Endothelial cell of umbilical vein (primary cell): ENCODE data around the gene MSH5. TPM values are rescaled to one million over a fixed set of nuclear protein-coding genes. Genes with fewer than 3 reads are reported as not detected.

Source experiments
- BruUV-seq: library from RNA; stranded (reverse); fragments of 400-500 nt; replicated peaks from 2 replicates; lab custom pipeline; 2021; lab: Mats Ljungman, UMichigan
- CTCF ChIA-PET: fragments of 300-600, 350-600 bp; sonication (Branson Sonifier 250); formaldehyde crosslinking; loops from one replicate; lab custom pipeline; 2021; ENCODE audit warnings: antibody characterized with exemption, inconsistent platforms; lab: Charles Lee
- POLR2A ChIA-PET: fragments of 300-600, 350-600 bp; sonication (Branson Sonifier 250); formaldehyde crosslinking; loops from one replicate; lab custom pipeline; 2021; ENCODE audit warnings: antibody characterized with exemption, inconsistent platforms; lab: Charles Lee
- DNase-seq: peaks from one replicate; pipeline ENCODE4 v3.0.0-alpha.2; 2011; ENCODE audit warnings: low read depth, low spot score
- FAIRE-seq: peaks from 2 replicates; lab custom pipeline; 2011; peaks lifted over from hg19 to GRCh38; lab: Jason Lieb, UNC
- H2AFZ ChIP-seq: 2 replicates; pipeline ENCODE4 v1.6.0; 2012; ENCODE audit warnings: low read depth, low read length, control low read depth, inconsistent platforms
- H3K27ac ChIP-seq: 2 replicates; pipeline ENCODE4 v1.5.1; 2011; ENCODE audit warnings: low read depth, mild to moderate bottlenecking, control low read depth, low read length, moderate library complexity; ENCODE audit not compliant: insufficient read depth
- H3K27me3 ChIP-seq, 2 experiments: 2 replicates each; pipeline versions ENCODE4 v1.6.0 to v1.6.1; 2011; ENCODE audit warnings: low read length in 2 of 2, mixed read lengths in 1 of 2; ENCODE audit not compliant: control insufficient read depth in 2 of 2, insufficient read depth in 2 of 2
- H3K36me3 ChIP-seq, 2 experiments: 2 replicates in 1 of 2; 3 replicates in 1 of 2; pipeline ENCODE4 v1.5.1; 2011; ENCODE audit warnings: low read length in 2 of 2, mild to moderate bottlenecking in 1 of 2, moderate library complexity in 1 of 2; ENCODE audit not compliant: control insufficient read depth in 2 of 2, insufficient read depth in 2 of 2; ENCODE audit errors: extremely low read depth in 1 of 2
- H3K4me1 ChIP-seq: 3 replicates; pipeline ENCODE4 v1.5.1; 2011; ENCODE audit warnings: mild to moderate bottlenecking, low read length; ENCODE audit not compliant: control insufficient read depth, insufficient read depth; ENCODE audit errors: extremely low read depth
- H3K4me2 ChIP-seq: 2 replicates; pipeline ENCODE4 v1.6.1; 2011; ENCODE audit warnings: low read length, control low read depth, mixed read lengths; ENCODE audit not compliant: insufficient read depth
- H3K4me3 ChIP-seq, 3 experiments: fragments of 200-600 bp in 1 of 3; sonication (generic), shearing (Covaris generic) in 1 of 3; replicated peaks in 1 of 3; 2 replicates each; pipeline ENCODE4 v1.5.1; 2011 to 2016; ENCODE audit warnings: control low read depth in 3 of 3, low read length in 3 of 3, mild to moderate bottlenecking in 2 of 3, inconsistent platforms in 1 of 3, low read depth in 1 of 3, moderate library complexity in 1 of 3; ENCODE audit not compliant: insufficient read depth in 1 of 3
- H3K79me2 ChIP-seq: 2 replicates; pipeline ENCODE4 v1.6.0; 2012; ENCODE audit warnings: low read length, inconsistent platforms; ENCODE audit not compliant: control insufficient read depth, insufficient read depth
- H3K9ac ChIP-seq: replicated peaks from 2 replicates; pipeline ENCODE3; 2011; ENCODE audit warnings: low read length, control low read depth; ENCODE audit not compliant: insufficient read depth; ENCODE audit errors: extremely low read depth
- H3K9me1 ChIP-seq: replicated peaks from 3 replicates; pipeline ENCODE4 v1.6.0; 2011; ENCODE audit warnings: mild to moderate bottlenecking, low read length; ENCODE audit not compliant: control insufficient read depth, insufficient read depth; ENCODE audit errors: extremely low read depth
- H3K9me3 ChIP-seq: replicated peaks from 2 replicates; pipeline ENCODE4 v1.5.1; 2012; ENCODE audit warnings: low read length, inconsistent platforms; ENCODE audit not compliant: control insufficient read depth, insufficient read depth
- H4K20me1 ChIP-seq: replicated peaks from 2 replicates; pipeline ENCODE3; 2011; ENCODE audit warnings: mild to moderate bottlenecking, low read length; ENCODE audit not compliant: control insufficient read depth, insufficient read depth; ENCODE audit errors: extremely low read depth
- CTCF ChIP-seq, 2 donors: IDR thresholded peaks; 1 replicate in 1 of 2; 2 replicates in 1 of 2; pipeline ENCODE4 v1.5.1; 2011; ENCODE audit warnings: low read length in 2 of 2, mild to moderate bottlenecking in 2 of 2, moderate library complexity in 2 of 2, control low read depth in 1 of 2, inconsistent platforms in 1 of 2, low read depth in 1 of 2; ENCODE audit not compliant: insufficient read depth in 1 of 2; ENCODE audit errors: extremely low read depth in 1 of 2
- EZH2 ChIP-seq: IDR thresholded peaks from 2 replicates; pipeline ENCODE4 v1.6.1; 2012; ENCODE audit warnings: borderline replicate concordance, low read depth, mild to moderate bottlenecking, moderate library complexity, low read length, inconsistent platforms; ENCODE audit not compliant: severe bottlenecking
- FOS ChIP-seq: IDR thresholded peaks from 2 replicates; pipeline ENCODE4 v1.6.1; 2011; ENCODE audit warnings: mild to moderate bottlenecking, low read length, moderate library complexity, borderline replicate concordance; ENCODE audit not compliant: insufficient read depth
- MYC ChIP-seq: IDR thresholded peaks from one replicate; pipeline ENCODE4 v1.6.1; 2011; ENCODE audit warnings: mild to moderate bottlenecking, low read depth, low read length
- POLR2A ChIP-seq: IDR thresholded peaks from 2 replicates; pipeline ENCODE4 v1.6.1; 2012; ENCODE audit warnings: low read depth, mild to moderate bottlenecking, control low read depth, low read length
- dilution Hi-C: fragments of 300-500 bp; cut with MboI; formaldehyde crosslinking; loops from one replicate; pipeline ENCODE4 v1.15.0; 2019; ENCODE audit warnings: low sequenced_read_pairs; ENCODE audit not compliant: extremely low pct_ligation_motif_present
- intact Hi-C: fragments of 100-400 bp; cut with micrococcal nuclease; formaldehyde crosslinking; loops from one replicate; pipeline ENCODE4 v1.10.0; 2022
- polyA plus RNA-seq, 4 experiments: library from polyadenylated mRNA; depleted of rRNA in 3 of 4; stranded (reverse) in 3 of 4; unstranded in 1 of 4; fragments of >200 nt; gene quantifications; 2 replicates each; pipeline versions ENCODE4 v1.2.1 to v1.2.3, GENCODE V29; 2011 to 2012; ENCODE audit warnings: missing spikeins in 1 of 4
- total RNA-seq: library from RNA; stranded (reverse); gene quantifications from 2 replicates; pipeline ENCODE4 v1.2.3, GENCODE V29; 2021
- TF ChIP-seq, protein P1 (sequence below): IDR thresholded peaks from 2 replicates; pipeline ENCODE4 v1.6.1; 2011; ENCODE audit not compliant: insufficient read depth, insufficient read length

Gene MSH5
- total and polyA plus RNA-seq, 2 donors (not counting 3 experiments of a cell fraction or from before 2014, with no cell fraction given) = 27.1 to 43.8 TPM

- no peaks in the 10 kb centered on the region for H3K27me3 ChIP-seq
- no peaks in the 10 kb centered on the region for H4K20me1 ChIP-seq
- no peaks in the 10 kb centered on the region for H3K36me3 ChIP-seq
- ChIA-PET CTCF (interaction anchor here (1.3 to 3.0 kb wide), 5 partner anchors 9 to 117 kb away, joined by 3 to 9 read pairs (median 4); partner anchors contain the start of genes ABHD16A and MPIG6B), POLR2A (no interaction called here)
- H3K9me3 ChIP-seq = no peaks in the 10 kb centered on the region
- H3K9me1 ChIP-seq = no peaks in the 10 kb centered on the region
- H3K4me1 ChIP-seq = peaks cover 8% of the 10 kb centered on the region
- intact Hi-C loops (no loop called here), dilution Hi-C loops (no loop called here)
- no peak overlapping the region for H2AFZ ChIP-seq
- DNase-seq = no peak
- H3K4me3 ChIP-seq = no peak overlapping the region
- no peak for FAIRE-seq
- TF ChIP-seq, protein P1, sequence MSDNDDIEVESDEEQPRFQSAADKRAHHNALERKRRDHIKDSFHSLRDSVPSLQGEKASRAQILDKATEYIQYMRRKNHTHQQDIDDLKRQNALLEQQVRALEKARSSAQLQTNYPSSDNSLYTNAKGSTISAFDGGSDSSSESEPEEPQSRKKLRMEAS = no peak
- TF ChIP-seq POLR2A (no peak), CTCF (IDR thresholded peaks at IDR 0.05; ENCODE audit: extremely low read depth in 1 of 2, insufficient read depth in 1 of 2, low read depth in 1 of 2, low read length in 2 of 2) (no peak), MYC (no peak), EZH2 (no peak), FOS (no peak)
- no peaks in the 10 kb centered on the region for H3K79me2 ChIP-seq
- BruUV-seq = no TSS peak
- no peak overlapping the region for H3K4me2 ChIP-seq
- H3K27ac ChIP-seq = no peak overlapping the region
- no peak overlapping the region for H3K9ac ChIP-seq
Measured at GRCh38 chr6:31713465-31713864, 26.3 kb upstream of the MSH5 start.
